Measurements from ENCODE around the gene COL4A4. TPM values are rescaled to one million over a fixed set of nuclear protein-coding genes. Genes with fewer than 3 reads are reported as not detected.

The COL4A4 gene
- total and polyA plus RNA-seq, 2 experiments from 2014 or later, result 1.3 to 3.1 TPM

GRCh38 chr2:227141301-227141700, 22.7 kb downstream of the COL4A4 start:
- DNase-seq (ENCODE audit: low spot score), result no peak
- ATAC-seq, result no peak
- H3K9me3 Mint-ChIP-seq, result no peaks in the 10 kb centered on the region
- Histone ChIP-seq H3K4me3 (no peak overlapping the region), H3K27me3 (ENCODE audit: insufficient read depth) (no peaks in the 10 kb centered on the region), H3K27ac (ENCODE audit: low read depth) (no peak overlapping the region), H4K20me1 (replicated peaks; ENCODE audit: insufficient read depth) (no peaks in the 10 kb centered on the region), H3K79me2 (replicated peaks; ENCODE audit: insufficient read depth) (no peaks in the 10 kb centered on the region), H3K36me3 (ENCODE audit: insufficient read depth) (no peaks in the 10 kb centered on the region), H3K9me2 (ENCODE audit: insufficient read depth) (no peaks in the 10 kb centered on the region), H2AFZ (no peak overlapping the region), H3K4me1 (ENCODE audit: insufficient read depth) (no peaks in the 10 kb centered on the region), H3K4me2 (no peak overlapping the region), H3F3A (replicated peaks; ENCODE audit: low read depth) (no peaks in the 10 kb centered on the region)
- TF ChIP-seq, protein P1, sequence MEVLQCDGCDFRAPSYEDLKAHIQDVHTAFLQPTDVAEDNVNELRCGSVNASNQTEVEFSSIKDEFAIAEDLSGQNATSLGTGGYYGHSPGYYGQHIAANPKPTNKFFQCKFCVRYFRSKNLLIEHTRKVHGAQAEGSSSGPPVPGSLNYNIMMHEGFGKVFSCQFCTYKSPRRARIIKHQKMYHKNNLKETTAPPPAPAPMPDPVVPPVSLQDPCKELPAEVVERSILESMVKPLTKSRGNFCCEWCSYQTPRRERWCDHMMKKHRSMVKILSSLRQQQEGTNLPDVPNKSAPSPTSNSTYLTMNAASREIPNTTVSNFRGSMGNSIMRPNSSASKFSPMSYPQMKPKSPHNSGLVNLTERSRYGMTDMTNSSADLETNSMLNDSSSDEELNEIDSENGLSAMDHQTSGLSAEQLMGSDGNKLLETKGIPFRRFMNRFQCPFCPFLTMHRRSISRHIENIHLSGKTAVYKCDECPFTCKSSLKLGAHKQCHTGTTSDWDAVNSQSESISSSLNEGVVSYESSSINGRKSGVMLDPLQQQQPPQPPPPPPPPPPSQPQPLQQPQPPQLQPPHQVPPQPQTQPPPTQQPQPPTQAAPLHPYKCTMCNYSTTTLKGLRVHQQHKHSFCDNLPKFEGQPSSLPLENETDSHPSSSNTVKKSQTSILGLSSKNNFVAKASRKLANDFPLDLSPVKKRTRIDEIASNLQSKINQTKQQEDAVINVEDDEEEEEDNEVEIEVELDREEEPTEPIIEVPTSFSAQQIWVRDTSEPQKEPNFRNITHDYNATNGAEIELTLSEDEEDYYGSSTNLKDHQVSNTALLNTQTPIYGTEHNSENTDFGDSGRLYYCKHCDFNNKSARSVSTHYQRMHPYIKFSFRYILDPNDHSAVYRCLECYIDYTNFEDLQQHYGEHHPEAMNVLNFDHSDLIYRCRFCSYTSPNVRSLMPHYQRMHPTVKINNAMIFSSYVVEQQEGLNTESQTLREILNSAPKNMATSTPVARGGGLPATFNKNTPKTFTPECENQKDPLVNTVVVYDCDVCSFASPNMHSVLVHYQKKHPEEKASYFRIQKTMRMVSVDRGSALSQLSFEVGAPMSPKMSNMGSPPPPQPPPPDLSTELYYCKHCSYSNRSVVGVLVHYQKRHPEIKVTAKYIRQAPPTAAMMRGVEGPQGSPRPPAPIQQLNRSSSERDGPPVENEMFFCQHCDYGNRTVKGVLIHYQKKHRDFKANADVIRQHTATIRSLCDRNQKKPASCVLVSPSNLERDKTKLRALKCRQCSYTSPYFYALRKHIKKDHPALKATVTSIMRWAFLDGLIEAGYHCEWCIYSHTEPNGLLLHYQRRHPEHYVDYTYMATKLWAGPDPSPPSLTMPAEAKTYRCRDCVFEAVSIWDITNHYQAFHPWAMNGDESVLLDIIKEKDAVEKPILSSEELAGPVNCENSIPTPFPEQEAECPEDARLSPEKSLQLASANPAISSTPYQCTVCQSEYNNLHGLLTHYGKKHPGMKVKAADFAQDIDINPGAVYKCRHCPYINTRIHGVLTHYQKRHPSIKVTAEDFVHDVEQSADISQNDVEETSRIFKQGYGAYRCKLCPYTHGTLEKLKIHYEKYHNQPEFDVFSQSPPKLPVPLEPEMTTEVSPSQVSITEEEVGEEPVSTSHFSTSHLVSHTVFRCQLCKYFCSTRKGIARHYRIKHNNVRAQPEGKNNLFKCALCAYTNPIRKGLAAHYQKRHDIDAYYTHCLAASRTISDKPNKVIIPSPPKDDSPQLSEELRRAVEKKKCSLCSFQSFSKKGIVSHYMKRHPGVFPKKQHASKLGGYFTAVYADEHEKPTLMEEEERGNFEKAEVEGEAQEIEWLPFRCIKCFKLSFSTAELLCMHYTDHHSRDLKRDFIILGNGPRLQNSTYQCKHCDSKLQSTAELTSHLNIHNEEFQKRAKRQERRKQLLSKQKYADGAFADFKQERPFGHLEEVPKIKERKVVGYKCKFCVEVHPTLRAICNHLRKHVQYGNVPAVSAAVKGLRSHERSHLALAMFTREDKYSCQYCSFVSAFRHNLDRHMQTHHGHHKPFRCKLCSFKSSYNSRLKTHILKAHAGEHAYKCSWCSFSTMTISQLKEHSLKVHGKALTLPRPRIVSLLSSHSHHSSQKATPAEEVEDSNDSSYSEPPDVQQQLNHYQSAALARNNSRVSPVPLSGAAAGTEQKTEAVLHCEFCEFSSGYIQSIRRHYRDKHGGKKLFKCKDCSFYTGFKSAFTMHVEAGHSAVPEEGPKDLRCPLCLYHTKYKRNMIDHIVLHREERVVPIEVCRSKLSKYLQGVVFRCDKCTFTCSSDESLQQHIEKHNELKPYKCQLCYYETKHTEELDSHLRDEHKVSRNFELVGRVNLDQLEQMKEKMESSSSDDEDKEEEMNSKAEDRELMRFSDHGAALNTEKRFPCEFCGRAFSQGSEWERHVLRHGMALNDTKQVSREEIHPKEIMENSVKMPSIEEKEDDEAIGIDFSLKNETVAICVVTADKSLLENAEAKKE (CRISPR knock-in tag; IDR thresholded peaks at IDR 0.05), result no peak
- no peak for TF ChIP-seq EZH2 (IDR thresholded peaks at IDR 0.05; ENCODE audit: low read depth, unreplicated experiment)
- TF ChIP-seq POLR2AphosphoS5 (IDR thresholded peaks at IDR 0.05; ENCODE audit: low read depth), result no peak
- no peak for TF ChIP-seq EZH2phosphoT487 (IDR thresholded peaks at IDR 0.05; ENCODE audit: unreplicated experiment)
- no peak for TF ChIP-seq CTCF (conservative IDR thresholded peaks at IDR 0.05; ENCODE audit: low read depth in 2 of 2)
- TF ChIP-seq, protein P2, sequence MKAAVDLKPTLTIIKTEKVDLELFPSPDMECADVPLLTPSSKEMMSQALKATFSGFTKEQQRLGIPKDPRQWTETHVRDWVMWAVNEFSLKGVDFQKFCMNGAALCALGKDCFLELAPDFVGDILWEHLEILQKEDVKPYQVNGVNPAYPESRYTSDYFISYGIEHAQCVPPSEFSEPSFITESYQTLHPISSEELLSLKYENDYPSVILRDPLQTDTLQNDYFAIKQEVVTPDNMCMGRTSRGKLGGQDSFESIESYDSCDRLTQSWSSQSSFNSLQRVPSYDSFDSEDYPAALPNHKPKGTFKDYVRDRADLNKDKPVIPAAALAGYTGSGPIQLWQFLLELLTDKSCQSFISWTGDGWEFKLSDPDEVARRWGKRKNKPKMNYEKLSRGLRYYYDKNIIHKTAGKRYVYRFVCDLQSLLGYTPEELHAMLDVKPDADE (IDR thresholded peaks at IDR 0.05), result no peak
- TF ChIP-seq, protein P3, sequence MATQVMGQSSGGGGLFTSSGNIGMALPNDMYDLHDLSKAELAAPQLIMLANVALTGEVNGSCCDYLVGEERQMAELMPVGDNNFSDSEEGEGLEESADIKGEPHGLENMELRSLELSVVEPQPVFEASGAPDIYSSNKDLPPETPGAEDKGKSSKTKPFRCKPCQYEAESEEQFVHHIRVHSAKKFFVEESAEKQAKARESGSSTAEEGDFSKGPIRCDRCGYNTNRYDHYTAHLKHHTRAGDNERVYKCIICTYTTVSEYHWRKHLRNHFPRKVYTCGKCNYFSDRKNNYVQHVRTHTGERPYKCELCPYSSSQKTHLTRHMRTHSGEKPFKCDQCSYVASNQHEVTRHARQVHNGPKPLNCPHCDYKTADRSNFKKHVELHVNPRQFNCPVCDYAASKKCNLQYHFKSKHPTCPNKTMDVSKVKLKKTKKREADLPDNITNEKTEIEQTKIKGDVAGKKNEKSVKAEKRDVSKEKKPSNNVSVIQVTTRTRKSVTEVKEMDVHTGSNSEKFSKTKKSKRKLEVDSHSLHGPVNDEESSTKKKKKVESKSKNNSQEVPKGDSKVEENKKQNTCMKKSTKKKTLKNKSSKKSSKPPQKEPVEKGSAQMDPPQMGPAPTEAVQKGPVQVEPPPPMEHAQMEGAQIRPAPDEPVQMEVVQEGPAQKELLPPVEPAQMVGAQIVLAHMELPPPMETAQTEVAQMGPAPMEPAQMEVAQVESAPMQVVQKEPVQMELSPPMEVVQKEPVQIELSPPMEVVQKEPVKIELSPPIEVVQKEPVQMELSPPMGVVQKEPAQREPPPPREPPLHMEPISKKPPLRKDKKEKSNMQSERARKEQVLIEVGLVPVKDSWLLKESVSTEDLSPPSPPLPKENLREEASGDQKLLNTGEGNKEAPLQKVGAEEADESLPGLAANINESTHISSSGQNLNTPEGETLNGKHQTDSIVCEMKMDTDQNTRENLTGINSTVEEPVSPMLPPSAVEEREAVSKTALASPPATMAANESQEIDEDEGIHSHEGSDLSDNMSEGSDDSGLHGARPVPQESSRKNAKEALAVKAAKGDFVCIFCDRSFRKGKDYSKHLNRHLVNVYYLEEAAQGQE (IDR thresholded peaks at IDR 0.05; ENCODE audit: unreplicated experiment), result no peak
- TF ChIP-seq ZNF331 (CRISPR knock-in tag; IDR thresholded peaks at IDR 0.05; ENCODE audit: low read depth), result no peak
- no peak for TF ChIP-seq JUNB (IDR thresholded peaks at IDR 0.05; ENCODE audit: unreplicated experiment)
- no peak for TF ChIP-seq STAT1 (IDR thresholded peaks at IDR 0.05; ENCODE audit: unreplicated experiment)
- no peak for TF ChIP-seq NANOG (IDR thresholded peaks at IDR 0.05; ENCODE audit: borderline replicate concordance)
- no peak for TF ChIP-seq ZNF114 (CRISPR knock-in tag; IDR thresholded peaks at IDR 0.05)
- TF ChIP-seq CREB1 (CRISPR knock-in tag; IDR thresholded peaks at IDR 0.05; ENCODE audit: low read depth), result no peak
- no peaks in the 10 kb centered on the region for H3K4me1 Mint-ChIP-seq
- H3K36me3 Mint-ChIP-seq (ENCODE audit: low read depth), result no peaks in the 10 kb centered on the region
- no peak overlapping the region for H3K27ac Mint-ChIP-seq
- H3K27me3 Mint-ChIP-seq (ENCODE audit: insufficient read depth, low read depth, poor library complexity), result peaks cover 4% of the 10 kb centered on the region
- no peak overlapping the region for H3K4me3 Mint-ChIP-seq
